ENCODE results near the gene PLEKHH2.

DNA sequence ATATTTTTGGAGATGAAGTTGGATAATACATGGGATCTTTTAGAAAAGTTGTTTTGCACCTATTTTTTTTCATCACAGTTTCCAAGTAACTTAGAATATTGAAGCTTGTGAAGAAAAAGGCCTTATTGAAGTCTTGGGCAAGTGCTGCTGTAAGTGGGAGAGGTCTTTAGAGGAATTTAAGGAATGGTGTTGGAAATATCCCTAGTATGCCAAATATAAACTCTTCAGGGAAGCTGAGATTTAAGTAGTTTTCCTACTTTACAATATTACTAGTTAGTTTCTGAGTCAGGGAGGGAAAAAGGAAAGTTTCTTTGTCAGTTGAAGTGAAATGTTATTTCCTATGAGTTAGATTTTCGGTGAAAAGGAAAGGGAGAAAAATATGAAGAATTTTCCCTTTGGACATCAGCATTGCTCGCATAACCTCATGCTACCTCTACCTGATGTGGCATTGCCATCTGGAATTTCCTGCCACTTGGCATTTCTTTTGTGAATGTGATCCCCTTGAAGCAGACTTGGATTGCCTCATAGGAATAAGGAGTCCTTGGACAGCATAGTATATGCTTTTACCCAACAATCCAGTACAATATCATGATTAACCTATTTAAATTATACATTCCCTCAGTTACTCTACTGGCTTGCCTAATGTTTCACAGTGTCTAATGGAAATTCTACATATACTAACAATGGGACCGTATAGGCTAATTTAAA is 12.1 kb downstream of the PLEKHH2 start:
- TF ChIP-seq, protein P1, sequence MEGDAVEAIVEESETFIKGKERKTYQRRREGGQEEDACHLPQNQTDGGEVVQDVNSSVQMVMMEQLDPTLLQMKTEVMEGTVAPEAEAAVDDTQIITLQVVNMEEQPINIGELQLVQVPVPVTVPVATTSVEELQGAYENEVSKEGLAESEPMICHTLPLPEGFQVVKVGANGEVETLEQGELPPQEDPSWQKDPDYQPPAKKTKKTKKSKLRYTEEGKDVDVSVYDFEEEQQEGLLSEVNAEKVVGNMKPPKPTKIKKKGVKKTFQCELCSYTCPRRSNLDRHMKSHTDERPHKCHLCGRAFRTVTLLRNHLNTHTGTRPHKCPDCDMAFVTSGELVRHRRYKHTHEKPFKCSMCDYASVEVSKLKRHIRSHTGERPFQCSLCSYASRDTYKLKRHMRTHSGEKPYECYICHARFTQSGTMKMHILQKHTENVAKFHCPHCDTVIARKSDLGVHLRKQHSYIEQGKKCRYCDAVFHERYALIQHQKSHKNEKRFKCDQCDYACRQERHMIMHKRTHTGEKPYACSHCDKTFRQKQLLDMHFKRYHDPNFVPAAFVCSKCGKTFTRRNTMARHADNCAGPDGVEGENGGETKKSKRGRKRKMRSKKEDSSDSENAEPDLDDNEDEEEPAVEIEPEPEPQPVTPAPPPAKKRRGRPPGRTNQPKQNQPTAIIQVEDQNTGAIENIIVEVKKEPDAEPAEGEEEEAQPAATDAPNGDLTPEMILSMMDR (conservative IDR thresholded peaks at IDR 0.05; ENCODE audit: low read depth in 2 of 2) = no peak
- no peak for TF ChIP-seq POLR2AphosphoS5 (IDR thresholded peaks at IDR 0.05; ENCODE audit: low read depth)
- no peak for TF ChIP-seq REST (IDR thresholded peaks at IDR 0.05; ENCODE audit: unreplicated experiment)
